B cell (primary cell): ENCODE data around the gene MYO10. TPM values are rescaled to one million over a fixed set of nuclear protein-coding genes. Genes with fewer than 3 reads are reported as not detected.

Source experiments
- ATAC-seq: fragments of 200-7000 bp; cut with Tn5 transposase; one replicate; pipeline ENCODE4 v1.10.0; 2021; ENCODE audit warnings: low read depth, mild to moderate bottlenecking, moderate number of reproducible peaks, moderate library complexity
- CTCF ChIA-PET: fragments of 350-600 bp; sonication (Branson Sonifier 250); formaldehyde crosslinking; loops from one replicate; lab custom pipeline; 2021; ENCODE audit warnings: antibody characterized with exemption, inconsistent platforms; lab: Charles Lee
- POLR2A ChIA-PET: fragments of 350-600 bp; sonication (Branson Sonifier 250); formaldehyde crosslinking; loops from one replicate; lab custom pipeline; 2021; ENCODE audit warnings: antibody characterized with exemption; lab: Charles Lee
- DNase-seq: peaks from one replicate; pipeline ENCODE4 v3.0.0; 2013
- H2AFZ ChIP-seq: 2 replicates; pipeline ENCODE4 v1.6.1; 2012; ENCODE audit warnings: mild to moderate bottlenecking, low read depth, low read length; ENCODE audit not compliant: insufficient read depth, poor library complexity, severe bottlenecking
- H3K27ac ChIP-seq, 2 donors: 1 replicate in 1 of 2; 2 replicates in 1 of 2; pipeline ENCODE4 v1.5.1; 2012 to 2013; ENCODE audit warnings: low read length in 2 of 2, mild to moderate bottlenecking in 2 of 2, moderate library complexity in 1 of 2
- H3K27me3 ChIP-seq, 4 experiments: fragments of 200-600 bp in 1 of 4; sonication (generic) in 1 of 4; replicated peaks in 1 of 4; 1 replicate in 2 of 4; 2 replicates in 2 of 4; pipeline versions ENCODE4 v1.6.1 to v1.7.0; 2013 to 2016; ENCODE audit warnings: low read length in 3 of 4, mild to moderate bottlenecking in 2 of 4, mixed read lengths in 1 of 4, moderate library complexity in 1 of 4; ENCODE audit not compliant: insufficient read depth in 4 of 4, control insufficient read depth in 3 of 4; ENCODE audit errors: control extremely low read depth in 1 of 4
- H3K36me3 ChIP-seq, 2 experiments: replicated peaks in 1 of 2; 1 replicate in 1 of 2; 2 replicates in 1 of 2; pipeline versions ENCODE4 v1.6.1 to v1.7.1; 2013; ENCODE audit warnings: low read length in 1 of 2; ENCODE audit not compliant: insufficient read depth in 2 of 2, control insufficient read depth in 1 of 2; ENCODE audit errors: control extremely low read depth in 1 of 2, extremely low read depth in 1 of 2
- H3K4me1 ChIP-seq, 2 donors: fragments of 200-600 bp in 1 of 2; sonication (generic) in 1 of 2; 1 replicate in 1 of 2; 2 replicates in 1 of 2; pipeline versions ENCODE4 v1.5.1 to v1.6.1; 2013 to 2017; ENCODE audit warnings: low read length in 2 of 2; ENCODE audit not compliant: control insufficient read depth in 2 of 2, insufficient read depth in 2 of 2
- H3K4me2 ChIP-seq: replicated peaks from 2 replicates; pipeline ENCODE3; 2012; ENCODE audit warnings: mild to moderate bottlenecking, low read depth, low read length; ENCODE audit not compliant: poor library complexity, severe bottlenecking
- H3K4me3 ChIP-seq, 5 experiments: fragments of 200-600 bp in 1 of 5; sonication (generic) in 1 of 5; 1 replicate in 3 of 5; 2 replicates in 2 of 5; pipeline versions ENCODE4 v1.5.1 to v1.7.0; 2011 to 2016; ENCODE audit warnings: low read length in 4 of 5, mild to moderate bottlenecking in 4 of 5, low read depth in 2 of 5, control low read depth in 1 of 5, moderate library complexity in 1 of 5; ENCODE audit not compliant: insufficient read depth in 1 of 5; ENCODE audit errors: control extremely low read depth in 1 of 5, extremely low read depth in 1 of 5
- H3K79me2 ChIP-seq: fragments of 200-600 bp; sonication (generic); one replicate; pipeline ENCODE4 v1.6.0; 2016; ENCODE audit warnings: low read length; ENCODE audit not compliant: control insufficient read depth, insufficient read depth
- H3K9ac ChIP-seq: fragments of 200-600 bp; sonication (generic); 2 replicates; pipeline ENCODE4 v1.6.1; 2017; ENCODE audit warnings: mild to moderate bottlenecking, low read length, moderate library complexity
- H3K9me3 ChIP-seq, 3 donors: one replicate each; pipeline versions ENCODE4 v1.6.1 to v1.7.1; 2013; ENCODE audit warnings: low read length in 2 of 3; ENCODE audit not compliant: control insufficient read depth in 2 of 3, insufficient read depth in 1 of 3; ENCODE audit errors: control extremely low read depth in 1 of 3
- H4K20me1 ChIP-seq: 2 replicates; pipeline ENCODE4 v1.6.0; 2012; ENCODE audit warnings: mild to moderate bottlenecking, low read length; ENCODE audit not compliant: insufficient read depth, control insufficient read depth, poor library complexity, severe bottlenecking
- H3K27ac Mint-ChIP-seq: one replicate; pipeline ENCODE4 v1.8.0; 2021; ENCODE audit warnings: mixed read lengths
- H3K27me3 Mint-ChIP-seq: one replicate; pipeline ENCODE4 v1.8.0; 2021; ENCODE audit warnings: mixed read lengths
- H3K4me1 Mint-ChIP-seq: one replicate; pipeline ENCODE4 v1.8.0; 2021; ENCODE audit warnings: mixed read lengths
- H3K4me3 Mint-ChIP-seq: one replicate; pipeline ENCODE4 v1.8.0; 2021; ENCODE audit warnings: mixed read lengths
- H3K9me3 Mint-ChIP-seq: one replicate; pipeline ENCODE4 v1.8.0; 2022; ENCODE audit warnings: mixed read lengths; ENCODE audit not compliant: insufficient read depth
- CTCF ChIP-seq: fragments of 200-600 bp; IDR thresholded peaks from one replicate; pipeline ENCODE4 v1.8.0; 2022; ENCODE audit warnings: antibody characterized with exemption, mild to moderate bottlenecking
- EZH2 ChIP-seq: IDR thresholded peaks from 2 replicates; pipeline ENCODE4 v1.6.1; 2012; ENCODE audit warnings: borderline replicate concordance, low read depth, mild to moderate bottlenecking, moderate library complexity, low read length; ENCODE audit not compliant: insufficient read depth, poor library complexity, severe bottlenecking
- WGBS: methylation state at CpG from one replicate; pipeline ENCODE4 v1.1.5; 2013; ENCODE audit warnings: missing lambda C conversion rate; ENCODE audit not compliant: insufficient coverage; 5-methylcytosine and 5-hydroxymethylcytosine counted together
- intact Hi-C: fragments of 100-400 bp; cut with micrococcal nuclease; formaldehyde crosslinking; loops from one replicate; pipeline ENCODE4 v1.10.0; 2022
- polyA plus RNA-seq: library from polyadenylated mRNA; depleted of rRNA; stranded (reverse); fragments of >200 nt; gene quantifications from 2 replicates; pipeline ENCODE4 v1.2.3, GENCODE V29; 2012
- total RNA-seq, 2 donors: library from RNA; stranded (reverse); fragments of 120-200 nt in 1 of 2; gene quantifications; 1 replicate in 1 of 2; 2 replicates in 1 of 2; pipeline versions ENCODE4 v1.2.3 to v1.2.4, GENCODE V29; 2013 to 2022

Gene MYO10
- total and polyA plus RNA-seq, 2 donors (not counting 1 experiment from before 2014, with no cell fraction given), result 0.10 TPM; not detected in 1

DNA sequence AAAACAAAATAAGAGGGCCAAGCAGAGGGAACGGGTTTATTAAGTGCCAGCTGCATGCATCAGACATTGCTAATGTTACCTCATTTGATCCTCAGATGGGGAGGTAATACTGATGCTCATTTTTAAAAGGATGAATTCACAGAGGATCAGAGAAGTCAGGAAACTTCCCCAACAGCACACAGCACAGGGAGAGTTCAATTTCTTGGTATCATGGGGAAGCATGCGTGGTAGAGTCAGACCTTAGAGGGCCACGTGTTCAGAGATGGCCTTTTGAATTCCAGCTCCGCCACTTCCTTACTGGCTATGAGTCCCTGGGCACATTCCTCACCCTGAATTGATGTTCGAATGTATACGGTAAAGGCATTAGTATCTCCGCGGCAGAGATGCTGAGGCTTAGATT, 108.3 kb downstream of the MYO10 start:
- no peaks in the 10 kb centered on the region for H3K79me2 ChIP-seq
- intact Hi-C loops, result no loop called here
- Mint-ChIP-seq H3K4me1 (no peaks in the 10 kb centered on the region), H3K27me3 (no peaks in the 10 kb centered on the region), H3K9me3 (peaks cover 2% of the 10 kb centered on the region), H3K4me3 (no peak overlapping the region), H3K27ac (no peak overlapping the region)
- 93% methylated on average over 8 of the region's 8 CpGs for WGBS
- H3K27me3 ChIP-seq, result no peaks in the 10 kb centered on the region
- H3K4me2 ChIP-seq, result no peak overlapping the region
- DNase-seq, result no peak
- ATAC-seq, result no peak
- H3K9ac ChIP-seq, result no peak overlapping the region
- H4K20me1 ChIP-seq, result no peaks in the 10 kb centered on the region
- no peaks in the 10 kb centered on the region for H3K4me1 ChIP-seq
- ChIA-PET CTCF (no interaction called here), POLR2A (no interaction called here)
- H3K27ac ChIP-seq, result no peak overlapping the region
- no peaks in the 10 kb centered on the region for H3K9me3 ChIP-seq
- TF ChIP-seq EZH2 (no peak), CTCF (no peak)
- no peaks in the 10 kb centered on the region for H3K36me3 ChIP-seq
- H2AFZ ChIP-seq, result no peak overlapping the region
- no peak overlapping the region for H3K4me3 ChIP-seq

DNA sequence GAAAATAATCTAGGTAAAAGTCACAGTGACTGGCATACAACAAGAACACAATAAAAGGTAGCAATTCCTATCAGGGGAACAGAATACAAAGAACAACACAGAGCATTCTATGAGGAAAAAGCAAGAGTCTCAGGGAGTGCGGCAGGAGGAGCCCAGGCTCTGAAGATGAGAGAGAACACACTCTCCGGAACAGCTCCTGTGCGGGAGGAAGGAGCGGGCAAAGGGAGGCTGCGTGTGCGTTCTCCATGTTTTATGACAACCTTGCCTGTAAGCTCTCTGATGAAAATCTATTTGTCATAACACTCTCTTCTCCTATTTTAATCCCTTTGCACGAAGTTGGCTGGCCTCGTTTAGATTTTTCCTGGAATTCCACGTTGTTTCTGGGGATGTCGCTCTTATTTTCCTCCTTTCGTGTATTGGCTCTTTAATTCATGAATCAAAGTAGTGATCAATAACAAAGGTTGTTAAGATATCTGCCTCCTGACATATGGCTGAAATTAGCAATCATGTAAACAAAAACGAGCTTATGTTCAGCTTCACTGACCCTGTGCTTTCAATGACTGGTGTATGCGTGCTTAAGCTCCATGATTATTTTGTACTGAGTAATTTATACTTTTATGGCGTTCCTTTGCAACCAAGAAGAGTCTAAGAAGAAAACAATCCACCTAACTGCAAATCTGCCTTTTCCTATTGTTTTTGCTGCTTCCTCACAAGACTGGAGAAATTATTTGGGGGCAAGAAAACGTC, 109.5 kb downstream of the MYO10 start:
- H3K27me3 Mint-ChIP-seq, result no peaks in the 10 kb centered on the region
- no peaks in the 10 kb centered on the region for H3K4me1 Mint-ChIP-seq
- no peaks in the 10 kb centered on the region for H3K9me3 ChIP-seq
- CTCF ChIA-PET, result no interaction called here
- no peak overlapping the region for H3K27ac Mint-ChIP-seq
- H3K4me3 Mint-ChIP-seq, result no peak overlapping the region
- no peaks in the 10 kb centered on the region for H3K4me1 ChIP-seq
- intact Hi-C loops, result no loop called here
- no peak overlapping the region for H3K9ac ChIP-seq
- ATAC-seq, result no peak
- no peaks in the 10 kb centered on the region for H3K79me2 ChIP-seq
- no peak for DNase-seq
- H3K4me2 ChIP-seq, result no peak overlapping the region
- TF ChIP-seq EZH2 (no peak), CTCF (no peak)
- 95% methylated on average over 7 of the region's 15 CpGs for WGBS
- no peaks in the 10 kb centered on the region for H4K20me1 ChIP-seq
- no peaks in the 10 kb centered on the region for H3K36me3 ChIP-seq
- no peaks in the 10 kb centered on the region for H3K27me3 ChIP-seq
- H3K4me3 ChIP-seq, result no peak overlapping the region
- peaks cover 2% of the 10 kb centered on the region for H3K9me3 Mint-ChIP-seq
- H3K27ac ChIP-seq, result no peak overlapping the region
- H2AFZ ChIP-seq, result no peak overlapping the region
- POLR2A ChIA-PET, result no interaction called here
